B cell (primary cell): Measurements from ENCODE around the gene PITPNM1. TPM values are rescaled to one million over a fixed set of nuclear protein-coding genes. Genes with fewer than 3 reads are reported as not detected.

Experiments
- ATAC-seq: fragments of 200-7000 bp; cut with Tn5 transposase; one replicate; pipeline ENCODE4 v1.10.0; 2021; ENCODE audit warnings: low read depth, mild to moderate bottlenecking, moderate number of reproducible peaks, moderate library complexity
- CTCF ChIA-PET: fragments of 350-600 bp; sonication (Branson Sonifier 250); formaldehyde crosslinking; loops from one replicate; lab custom pipeline; 2021; ENCODE audit warnings: antibody characterized with exemption, inconsistent platforms; lab: Charles Lee
- POLR2A ChIA-PET: fragments of 350-600 bp; sonication (Branson Sonifier 250); formaldehyde crosslinking; loops from one replicate; lab custom pipeline; 2021; ENCODE audit warnings: antibody characterized with exemption; lab: Charles Lee
- DNase-seq: peaks from one replicate; pipeline ENCODE4 v3.0.0; 2013
- H2AFZ ChIP-seq: 2 replicates; pipeline ENCODE4 v1.6.1; 2012; ENCODE audit warnings: mild to moderate bottlenecking, low read depth, low read length; ENCODE audit not compliant: insufficient read depth, poor library complexity, severe bottlenecking
- H3K27ac ChIP-seq, 2 donors: 1 replicate in 1 of 2; 2 replicates in 1 of 2; pipeline ENCODE4 v1.5.1; 2012 to 2013; ENCODE audit warnings: low read length in 2 of 2, mild to moderate bottlenecking in 2 of 2, moderate library complexity in 1 of 2
- H3K27me3 ChIP-seq, 4 experiments: fragments of 200-600 bp in 1 of 4; sonication (generic) in 1 of 4; replicated peaks in 1 of 4; 1 replicate in 2 of 4; 2 replicates in 2 of 4; pipeline versions ENCODE4 v1.6.1 to v1.7.0; 2013 to 2016; ENCODE audit warnings: low read length in 3 of 4, mild to moderate bottlenecking in 2 of 4, mixed read lengths in 1 of 4, moderate library complexity in 1 of 4; ENCODE audit not compliant: insufficient read depth in 4 of 4, control insufficient read depth in 3 of 4; ENCODE audit errors: control extremely low read depth in 1 of 4
- H3K36me3 ChIP-seq, 2 experiments: replicated peaks in 1 of 2; 1 replicate in 1 of 2; 2 replicates in 1 of 2; pipeline versions ENCODE4 v1.6.1 to v1.7.1; 2013; ENCODE audit warnings: low read length in 1 of 2; ENCODE audit not compliant: insufficient read depth in 2 of 2, control insufficient read depth in 1 of 2; ENCODE audit errors: control extremely low read depth in 1 of 2, extremely low read depth in 1 of 2
- H3K4me1 ChIP-seq, 2 donors: fragments of 200-600 bp in 1 of 2; sonication (generic) in 1 of 2; 1 replicate in 1 of 2; 2 replicates in 1 of 2; pipeline versions ENCODE4 v1.5.1 to v1.6.1; 2013 to 2017; ENCODE audit warnings: low read length in 2 of 2; ENCODE audit not compliant: control insufficient read depth in 2 of 2, insufficient read depth in 2 of 2
- H3K4me2 ChIP-seq: replicated peaks from 2 replicates; pipeline ENCODE3; 2012; ENCODE audit warnings: mild to moderate bottlenecking, low read depth, low read length; ENCODE audit not compliant: poor library complexity, severe bottlenecking
- H3K4me3 ChIP-seq, 5 experiments: fragments of 200-600 bp in 1 of 5; sonication (generic) in 1 of 5; 1 replicate in 3 of 5; 2 replicates in 2 of 5; pipeline versions ENCODE4 v1.5.1 to v1.7.0; 2011 to 2016; ENCODE audit warnings: low read length in 4 of 5, mild to moderate bottlenecking in 4 of 5, low read depth in 2 of 5, control low read depth in 1 of 5, moderate library complexity in 1 of 5; ENCODE audit not compliant: insufficient read depth in 1 of 5; ENCODE audit errors: control extremely low read depth in 1 of 5, extremely low read depth in 1 of 5
- H3K79me2 ChIP-seq: fragments of 200-600 bp; sonication (generic); one replicate; pipeline ENCODE4 v1.6.0; 2016; ENCODE audit warnings: low read length; ENCODE audit not compliant: control insufficient read depth, insufficient read depth
- H3K9ac ChIP-seq: fragments of 200-600 bp; sonication (generic); 2 replicates; pipeline ENCODE4 v1.6.1; 2017; ENCODE audit warnings: mild to moderate bottlenecking, low read length, moderate library complexity
- H3K9me3 ChIP-seq, 3 donors: one replicate each; pipeline versions ENCODE4 v1.6.1 to v1.7.1; 2013; ENCODE audit warnings: low read length in 2 of 3; ENCODE audit not compliant: control insufficient read depth in 2 of 3, insufficient read depth in 1 of 3; ENCODE audit errors: control extremely low read depth in 1 of 3
- H4K20me1 ChIP-seq: 2 replicates; pipeline ENCODE4 v1.6.0; 2012; ENCODE audit warnings: mild to moderate bottlenecking, low read length; ENCODE audit not compliant: insufficient read depth, control insufficient read depth, poor library complexity, severe bottlenecking
- H3K27ac Mint-ChIP-seq: one replicate; pipeline ENCODE4 v1.8.0; 2021; ENCODE audit warnings: mixed read lengths
- H3K27me3 Mint-ChIP-seq: one replicate; pipeline ENCODE4 v1.8.0; 2021; ENCODE audit warnings: mixed read lengths
- H3K4me1 Mint-ChIP-seq: one replicate; pipeline ENCODE4 v1.8.0; 2021; ENCODE audit warnings: mixed read lengths
- H3K4me3 Mint-ChIP-seq: one replicate; pipeline ENCODE4 v1.8.0; 2021; ENCODE audit warnings: mixed read lengths
- H3K9me3 Mint-ChIP-seq: one replicate; pipeline ENCODE4 v1.8.0; 2022; ENCODE audit warnings: mixed read lengths; ENCODE audit not compliant: insufficient read depth
- EZH2 ChIP-seq: IDR thresholded peaks from 2 replicates; pipeline ENCODE4 v1.6.1; 2012; ENCODE audit warnings: borderline replicate concordance, low read depth, mild to moderate bottlenecking, moderate library complexity, low read length; ENCODE audit not compliant: insufficient read depth, poor library complexity, severe bottlenecking
- WGBS: methylation state at CpG from one replicate; pipeline ENCODE4 v1.1.5; 2013; ENCODE audit warnings: missing lambda C conversion rate; ENCODE audit not compliant: insufficient coverage; 5-methylcytosine and 5-hydroxymethylcytosine counted together
- intact Hi-C: fragments of 100-400 bp; cut with micrococcal nuclease; formaldehyde crosslinking; loops from one replicate; pipeline ENCODE4 v1.10.0; 2022
- polyA plus RNA-seq: library from polyadenylated mRNA; depleted of rRNA; stranded (reverse); fragments of >200 nt; gene quantifications from 2 replicates; pipeline ENCODE4 v1.2.3, GENCODE V29; 2012
- total RNA-seq, 2 donors: library from RNA; stranded (reverse); fragments of 120-200 nt in 1 of 2; gene quantifications; 1 replicate in 1 of 2; 2 replicates in 1 of 2; pipeline versions ENCODE4 v1.2.3 to v1.2.4, GENCODE V29; 2013 to 2022
- TF ChIP-seq, protein P1 (sequence below): fragments of 200-600 bp; IDR thresholded peaks from one replicate; pipeline ENCODE4 v1.8.0; 2022; ENCODE audit warnings: antibody characterized with exemption, mild to moderate bottlenecking

Gene PITPNM1
- total and polyA plus RNA-seq, 2 donors (not counting 1 experiment from before 2014, with no cell fraction given), result 152 to 166 TPM

DNA sequence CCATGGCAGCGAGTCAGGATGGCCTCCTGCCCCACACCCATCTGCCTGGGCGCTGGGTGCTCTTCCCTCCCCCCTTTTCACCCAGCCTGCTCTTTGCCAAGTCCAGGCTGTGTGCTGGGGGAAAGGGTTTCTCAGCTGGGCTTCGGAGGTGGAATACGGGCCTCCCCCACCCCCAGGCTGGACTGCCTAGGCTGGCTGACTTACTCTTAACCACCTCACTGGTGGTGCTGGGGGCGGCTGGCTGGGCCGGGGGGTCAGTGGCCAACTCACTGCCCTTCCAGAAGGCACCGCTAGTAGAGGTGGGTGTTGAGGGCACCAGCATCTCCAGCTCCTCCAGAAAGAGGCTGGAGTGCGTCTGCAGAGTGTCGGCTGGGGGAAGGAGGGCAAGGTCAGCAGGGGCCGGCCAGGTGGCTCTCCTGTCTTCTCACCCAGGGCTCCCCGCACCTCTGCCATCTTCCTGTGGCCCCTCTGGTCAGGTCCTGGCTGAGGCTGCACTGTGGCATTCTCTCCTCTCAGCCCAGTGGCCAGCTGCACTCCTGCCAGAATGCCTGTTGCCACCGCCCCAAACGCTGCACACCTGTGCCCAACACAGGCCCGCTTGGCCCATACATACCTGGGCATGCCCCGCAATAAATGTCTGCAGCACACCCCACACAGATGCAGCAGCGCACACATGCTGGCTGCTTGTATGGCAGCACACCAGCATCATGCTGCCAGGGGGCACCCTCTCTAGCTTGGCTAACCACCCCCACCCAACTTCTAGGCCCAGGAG is 9.7 kb downstream of the PITPNM1 start:
- intact Hi-C loops, result no loop called here
- POLR2A ChIA-PET, result interaction anchor here (0.6 kb wide), 1 partner anchor 20 kb away, joined by 7 read pairs; no protein-coding TSS in a partner anchor
- no peak overlapping the region for H3K4me3 ChIP-seq
- Mint-ChIP-seq H3K27ac (no peak overlapping the region), H3K4me1 (no peaks in the 10 kb centered on the region), H3K4me3 (no peak overlapping the region), H3K27me3 (no peaks in the 10 kb centered on the region), H3K9me3 (no peaks in the 10 kb centered on the region)
- H3K36me3 ChIP-seq, result peaks cover 0 to 86% of the 10 kb centered on the region in 2 experiments
- no peaks in the 10 kb centered on the region for H3K27me3 ChIP-seq
- H3K27ac ChIP-seq, result no peak overlapping the region
- no peak overlapping the region for H2AFZ ChIP-seq
- peaks cover 4% of the 10 kb centered on the region for H3K79me2 ChIP-seq
- H3K9me3 ChIP-seq, result no peaks in the 10 kb centered on the region
- no peak overlapping the region for H3K9ac ChIP-seq
- H4K20me1 ChIP-seq, result peaks cover 45% of the 10 kb centered on the region
- TF ChIP-seq, protein P1, sequence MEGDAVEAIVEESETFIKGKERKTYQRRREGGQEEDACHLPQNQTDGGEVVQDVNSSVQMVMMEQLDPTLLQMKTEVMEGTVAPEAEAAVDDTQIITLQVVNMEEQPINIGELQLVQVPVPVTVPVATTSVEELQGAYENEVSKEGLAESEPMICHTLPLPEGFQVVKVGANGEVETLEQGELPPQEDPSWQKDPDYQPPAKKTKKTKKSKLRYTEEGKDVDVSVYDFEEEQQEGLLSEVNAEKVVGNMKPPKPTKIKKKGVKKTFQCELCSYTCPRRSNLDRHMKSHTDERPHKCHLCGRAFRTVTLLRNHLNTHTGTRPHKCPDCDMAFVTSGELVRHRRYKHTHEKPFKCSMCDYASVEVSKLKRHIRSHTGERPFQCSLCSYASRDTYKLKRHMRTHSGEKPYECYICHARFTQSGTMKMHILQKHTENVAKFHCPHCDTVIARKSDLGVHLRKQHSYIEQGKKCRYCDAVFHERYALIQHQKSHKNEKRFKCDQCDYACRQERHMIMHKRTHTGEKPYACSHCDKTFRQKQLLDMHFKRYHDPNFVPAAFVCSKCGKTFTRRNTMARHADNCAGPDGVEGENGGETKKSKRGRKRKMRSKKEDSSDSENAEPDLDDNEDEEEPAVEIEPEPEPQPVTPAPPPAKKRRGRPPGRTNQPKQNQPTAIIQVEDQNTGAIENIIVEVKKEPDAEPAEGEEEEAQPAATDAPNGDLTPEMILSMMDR, result no peak
- TF ChIP-seq EZH2, result no peak
- H3K4me2 ChIP-seq, result no peak overlapping the region
- DNase-seq (no peak), ATAC-seq (no peak)
- CTCF ChIA-PET, result no interaction called here
- 95% methylated on average over 8 of the region's 16 CpGs for WGBS
- H3K4me1 ChIP-seq, result no peaks in the 10 kb centered on the region
